DMS153 (cell line): ENCODE results near the gene NCK2.

ENCODE experiments used
- DNase-seq: peaks from one replicate; lab custom pipeline; 2025; lab: John Stamatoyannopoulos, UW

Gene NCK2

DNA sequence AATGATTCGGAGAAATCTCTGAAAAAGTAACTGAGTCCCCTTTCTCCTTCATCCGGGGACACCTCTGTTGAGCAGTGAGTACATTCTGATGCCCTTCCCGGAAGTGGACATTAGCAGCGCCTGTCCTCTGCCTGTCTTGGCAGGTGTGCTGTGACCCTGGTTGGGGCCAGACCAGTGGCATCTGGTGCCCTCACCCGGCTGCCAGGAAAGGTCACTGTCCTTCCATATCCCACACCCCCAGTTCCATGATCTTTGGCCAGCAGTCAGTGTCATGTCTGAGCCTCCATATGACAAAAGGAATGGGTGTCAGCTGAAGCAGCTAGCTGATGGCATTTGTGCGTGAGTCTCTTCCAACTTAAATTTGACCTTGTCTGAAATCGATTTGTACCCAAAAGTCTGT lies 128.1 kb downstream of the NCK2 start:
- no peak for DNase-seq

DNA sequence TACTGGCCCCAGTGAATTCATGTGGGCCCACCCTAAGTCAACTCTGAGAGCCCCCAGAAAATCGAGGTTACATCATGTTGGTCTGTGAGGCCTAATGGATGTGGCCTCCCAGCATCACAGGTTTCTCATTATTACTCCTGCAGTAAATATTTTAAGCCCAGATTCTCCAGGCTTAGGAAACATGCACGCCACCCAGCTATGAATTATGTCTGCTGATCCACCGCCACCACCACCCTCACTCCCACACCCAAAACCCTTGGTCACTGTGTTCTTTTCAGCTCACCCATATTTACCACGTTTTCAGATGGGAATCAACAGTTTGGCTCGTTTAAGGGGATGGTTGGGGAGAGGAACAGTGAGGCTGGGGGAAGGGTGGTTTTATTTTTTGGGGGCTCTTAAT lies 128.6 kb downstream of the NCK2 start:
- no peak for DNase-seq

DNA sequence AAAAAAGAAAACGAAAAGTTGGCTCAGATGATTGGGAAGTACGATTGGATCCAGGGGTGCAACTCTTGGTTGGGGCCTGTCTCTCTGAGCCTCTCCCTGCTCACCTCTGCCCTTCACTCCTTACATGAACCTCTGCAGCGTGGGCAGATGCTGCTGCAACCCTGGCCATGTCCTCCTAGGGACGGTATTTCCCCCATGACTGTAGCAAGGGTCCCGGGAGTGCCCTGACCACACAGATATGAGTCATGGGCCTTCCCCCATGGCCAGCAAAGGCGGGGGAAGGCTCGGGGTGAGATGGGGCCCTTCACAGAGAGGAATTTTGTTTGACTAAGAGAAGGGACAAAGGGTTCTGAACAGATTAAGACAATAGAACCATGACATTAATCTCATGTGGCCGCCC lies 129.0 kb downstream of the NCK2 start:
- DNase-seq: no peak

DNA sequence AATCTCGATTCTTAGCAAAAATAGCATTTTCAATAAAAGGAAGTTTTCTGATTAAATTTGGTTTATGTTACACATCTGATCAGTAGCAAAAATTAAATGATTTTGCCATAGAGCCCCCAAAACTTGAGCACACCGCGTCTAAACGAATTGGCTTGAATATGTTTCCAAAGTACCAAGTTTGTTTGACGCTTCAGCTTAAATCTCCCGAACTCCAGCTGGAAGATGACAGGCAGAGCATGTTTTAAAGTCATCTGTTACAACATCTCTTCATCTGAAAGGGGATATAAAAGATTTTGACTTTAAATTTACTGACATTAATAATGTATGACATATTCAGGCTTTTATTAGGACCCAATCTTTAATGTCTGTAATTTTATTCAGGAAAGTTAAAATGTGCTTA lies 129.8 kb downstream of the NCK2 start:
- no peak for DNase-seq

DNA sequence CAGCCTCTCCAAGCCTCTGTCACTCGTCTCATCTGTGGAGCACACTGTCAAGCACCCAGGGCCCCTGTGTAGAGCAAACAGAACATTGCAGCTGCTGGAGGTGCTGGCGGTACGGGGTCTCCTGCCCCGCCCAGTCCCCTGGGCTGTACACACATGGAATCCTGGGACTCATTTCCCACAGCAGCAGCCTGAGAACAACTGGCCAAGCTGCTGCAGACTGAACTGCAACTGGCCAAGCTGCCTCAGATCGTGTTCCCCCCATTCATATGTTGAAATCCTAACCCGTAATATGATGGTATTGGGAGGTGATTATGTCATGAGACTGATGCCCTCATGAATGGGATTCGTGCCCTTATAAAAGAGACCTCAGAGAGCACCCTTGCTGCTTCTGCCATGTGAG lies 130.5 kb downstream of the NCK2 start:
- no peak for DNase-seq

DNA sequence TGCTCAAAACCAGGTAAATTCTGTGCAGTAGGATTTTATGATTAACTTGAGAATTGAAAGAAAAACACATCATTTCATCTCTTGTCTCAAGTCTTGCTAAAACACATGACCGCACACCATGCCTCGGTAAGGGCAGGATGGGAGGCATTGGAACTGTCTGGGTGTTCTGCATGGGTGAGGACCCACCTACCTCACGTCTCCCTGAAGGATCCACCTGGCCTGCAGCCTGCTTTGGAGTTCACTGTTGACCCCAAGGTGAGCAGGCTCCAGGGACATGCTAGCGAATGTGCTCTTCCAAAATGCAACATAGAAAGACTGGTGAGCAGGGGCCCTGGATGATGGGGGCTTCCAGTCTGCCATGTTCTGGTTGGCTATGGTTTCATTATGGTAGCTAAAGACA lies 131.5 kb downstream of the NCK2 start:
- DNase-seq: no peak

DNA sequence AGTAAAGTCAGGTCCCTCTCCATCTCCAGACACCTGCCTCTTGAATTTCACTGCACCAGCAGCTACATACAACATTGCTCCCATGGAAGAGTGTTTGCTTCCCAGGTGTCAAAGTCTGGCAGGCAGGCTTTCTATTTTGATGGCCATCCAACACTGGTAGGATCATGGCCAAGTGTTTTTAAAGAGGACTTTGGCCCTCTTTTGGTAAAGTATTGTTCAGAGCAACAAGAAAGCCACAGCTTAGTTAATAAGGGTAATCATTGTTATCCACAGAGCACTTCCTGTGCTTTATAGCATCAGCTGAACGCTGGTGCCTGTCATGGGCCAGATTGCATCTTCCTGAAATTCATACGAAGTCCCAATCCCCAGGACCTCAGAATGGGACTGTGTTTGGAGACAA lies 133.2 kb downstream of the NCK2 start:
- no peak for DNase-seq

DNA sequence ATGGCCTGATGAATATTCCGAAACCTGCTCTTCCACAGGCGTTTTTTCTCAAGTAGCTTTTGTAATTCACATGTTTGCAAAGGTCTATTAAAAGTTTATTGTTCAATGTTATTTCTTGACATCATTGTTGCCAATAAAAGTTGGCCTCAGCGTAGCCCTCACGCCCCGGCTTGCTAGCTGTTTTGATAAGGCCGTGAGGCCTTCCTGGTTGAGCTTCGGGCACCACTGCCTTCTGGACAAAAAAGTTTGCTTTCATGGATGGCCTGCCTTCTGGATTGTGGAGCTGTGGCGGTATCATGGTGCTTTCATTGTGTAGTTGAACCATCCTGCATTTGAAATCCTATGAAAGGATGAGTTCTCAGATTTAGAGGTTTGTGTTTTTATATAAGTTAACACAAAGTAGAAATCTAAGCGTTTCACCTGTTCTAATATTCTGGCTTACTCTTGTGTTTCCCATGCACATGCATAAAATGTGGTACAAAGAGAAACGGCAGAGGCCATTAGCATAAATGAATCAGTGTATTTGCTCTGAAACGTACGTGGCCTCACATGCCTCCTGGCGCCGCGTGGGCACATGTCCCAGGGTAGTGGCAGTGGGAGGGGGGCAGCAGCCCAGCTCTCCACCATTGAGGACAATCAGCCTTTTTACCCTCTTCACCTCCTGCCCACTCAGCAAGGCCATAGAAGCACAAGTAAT lies 134.5 kb downstream of the NCK2 start:
- no peak for DNase-seq

DNA sequence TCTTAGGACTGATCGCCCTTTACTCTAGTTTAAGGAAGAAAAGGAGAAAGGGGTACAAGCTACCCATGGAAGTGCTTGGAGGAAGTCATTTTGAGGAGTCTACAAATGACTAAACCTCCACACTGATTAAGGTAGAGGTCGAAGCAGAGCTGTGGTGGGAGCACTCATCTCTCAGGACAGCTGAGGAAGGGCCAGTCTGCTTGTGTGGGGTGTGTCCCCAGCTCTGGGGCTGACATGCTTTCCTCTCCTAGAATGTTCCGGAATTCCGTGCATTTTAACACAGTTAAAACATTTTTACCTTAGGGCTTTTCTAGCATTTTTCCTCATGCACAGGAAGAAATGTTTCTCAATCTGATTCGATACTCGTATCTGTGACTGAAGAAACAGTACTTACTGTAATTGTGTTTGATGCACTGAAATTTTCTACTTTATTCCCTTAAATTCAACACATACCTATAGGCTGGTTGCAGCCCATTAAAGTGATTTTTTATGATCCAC lies 135.1 kb downstream of the NCK2 start:
- no peak for DNase-seq

DNA sequence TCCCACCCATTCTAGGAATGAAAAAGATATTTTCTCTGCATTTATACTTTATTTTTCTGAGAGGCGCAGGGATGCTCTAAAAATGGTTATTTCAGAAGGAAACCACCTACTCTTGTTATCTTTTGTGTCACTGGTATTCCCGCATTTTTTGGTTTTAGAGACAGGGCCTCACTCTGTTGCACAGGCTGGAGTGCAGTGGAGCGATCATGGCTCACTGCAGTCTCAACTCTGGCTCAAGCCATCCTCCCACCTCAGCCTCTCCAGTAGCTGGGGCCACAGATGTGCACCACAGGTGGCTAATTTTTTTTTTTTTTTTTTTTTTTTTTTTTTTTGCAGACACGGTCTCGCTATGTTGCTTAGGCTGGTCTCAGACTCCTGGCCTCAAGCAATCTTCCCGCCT lies 135.9 kb downstream of the NCK2 start:
- no peak for DNase-seq

DNA sequence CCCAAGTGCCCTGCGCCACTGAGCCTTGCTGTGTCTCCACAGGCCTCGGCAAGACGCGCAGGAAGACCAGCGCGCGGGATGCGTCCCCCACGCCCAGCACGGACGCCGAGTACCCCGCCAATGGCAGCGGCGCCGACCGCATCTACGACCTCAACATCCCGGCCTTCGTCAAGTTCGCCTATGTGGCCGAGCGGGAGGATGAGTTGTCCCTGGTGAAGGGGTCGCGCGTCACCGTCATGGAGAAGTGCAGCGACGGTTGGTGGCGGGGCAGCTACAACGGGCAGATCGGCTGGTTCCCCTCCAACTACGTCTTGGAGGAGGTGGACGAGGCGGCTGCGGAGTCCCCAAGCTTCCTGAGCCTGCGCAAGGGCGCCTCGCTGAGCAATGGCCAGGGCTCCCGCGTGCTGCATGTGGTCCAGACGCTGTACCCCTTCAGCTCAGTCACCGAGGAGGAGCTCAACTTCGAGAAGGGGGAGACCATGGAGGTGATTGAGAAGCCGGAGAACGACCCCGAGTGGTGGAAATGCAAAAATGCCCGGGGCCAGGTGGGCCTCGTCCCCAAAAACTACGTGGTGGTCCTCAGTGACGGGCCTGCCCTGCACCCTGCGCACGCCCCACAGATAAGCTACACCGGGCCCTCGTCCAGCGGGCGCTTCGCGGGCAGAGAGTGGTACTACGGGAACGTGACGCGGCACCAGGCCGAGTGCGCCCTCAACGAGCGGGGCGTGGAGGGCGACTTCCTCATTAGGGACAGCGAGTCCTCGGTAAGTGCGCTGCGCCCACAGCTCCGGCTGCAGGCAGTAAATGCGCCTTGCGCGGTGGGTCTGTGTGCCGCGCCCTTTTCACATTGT lies 136.8 kb downstream of the NCK2 start:
- no peak for DNase-seq

DNA sequence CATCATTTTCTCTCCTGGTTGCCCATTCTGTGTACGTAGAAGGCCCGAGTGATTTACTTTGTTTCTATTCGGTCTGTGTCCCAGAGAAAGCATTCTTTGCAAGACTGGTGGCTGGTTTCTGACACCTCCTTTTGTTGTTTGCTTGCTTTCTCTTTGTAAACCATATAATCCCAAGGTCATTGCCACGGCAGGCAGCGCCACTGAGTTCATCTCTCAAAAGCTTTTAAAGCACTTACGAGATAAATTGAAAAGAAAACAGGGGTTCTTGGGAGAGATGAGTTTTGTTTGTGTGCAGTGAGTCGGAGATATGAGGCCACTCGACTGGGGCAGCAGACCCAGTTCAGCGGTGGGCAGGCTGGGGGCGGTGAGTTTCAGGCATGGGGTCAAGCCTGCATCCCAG lies 137.6 kb downstream of the NCK2 start:
- DNase-seq: no peak

DNA sequence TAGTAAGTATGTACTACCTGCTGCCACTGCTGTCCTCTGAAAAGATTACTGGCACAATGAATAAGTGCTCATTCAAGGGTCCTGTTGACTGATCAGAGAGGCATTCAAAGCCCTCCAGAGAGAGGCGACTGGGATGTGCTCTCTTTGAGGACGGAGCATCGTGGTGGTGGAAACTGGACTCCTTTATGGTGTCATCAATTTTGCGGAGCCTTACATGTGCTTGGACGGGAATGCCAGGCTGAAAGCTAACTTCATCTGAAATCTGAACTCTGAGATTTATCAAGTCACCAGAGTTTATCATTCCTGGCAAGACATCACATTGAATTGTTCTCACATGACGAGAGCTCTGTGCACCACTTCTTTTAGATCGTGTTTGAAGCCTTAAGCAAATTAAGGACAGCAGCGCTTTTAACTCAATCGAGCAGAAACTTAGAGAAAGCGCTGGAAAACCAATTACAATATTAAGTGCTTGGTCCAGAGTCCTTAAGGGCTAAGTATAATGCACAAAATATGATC lies 138.3 kb downstream of the NCK2 start:
- DNase-seq: no peak

DNA sequence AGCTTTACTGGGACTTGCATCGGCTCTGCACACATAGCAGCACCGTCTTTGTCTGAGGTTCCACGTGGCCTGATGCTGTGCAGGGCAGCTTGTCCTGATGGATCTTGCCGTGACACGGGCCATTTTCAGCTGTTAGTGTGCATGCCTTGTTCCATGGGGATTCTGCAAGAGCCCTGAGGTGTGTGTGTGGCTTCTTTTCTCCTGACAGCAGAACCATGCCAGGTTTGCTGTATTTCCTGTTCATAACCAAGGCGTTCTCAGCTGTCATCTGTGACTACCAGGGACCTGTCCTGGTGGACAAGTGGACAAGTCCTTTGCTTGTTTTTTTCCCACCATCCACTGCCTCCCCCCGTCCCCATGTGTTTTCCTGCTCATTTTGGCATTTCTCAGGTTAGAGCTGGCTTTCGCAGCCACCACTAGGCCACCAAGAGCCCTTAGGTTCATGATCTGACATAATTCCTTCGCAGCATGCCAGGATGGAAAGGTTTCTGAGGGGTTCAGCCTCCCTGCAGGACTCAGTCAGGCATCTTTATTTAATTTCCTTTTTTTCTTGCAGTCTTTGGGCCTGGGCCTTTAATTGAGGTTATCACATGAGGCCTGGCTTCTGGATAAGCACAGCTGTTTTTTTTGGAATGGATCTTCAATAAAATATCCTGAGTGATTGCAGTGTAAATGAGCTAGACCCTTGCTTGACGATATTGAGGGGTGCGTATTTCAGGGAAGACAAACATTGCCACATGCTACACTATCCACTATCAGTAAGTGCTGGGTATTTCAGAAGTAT lies 139.4 kb downstream of the NCK2 start:
- DNase-seq: no peak

DNA sequence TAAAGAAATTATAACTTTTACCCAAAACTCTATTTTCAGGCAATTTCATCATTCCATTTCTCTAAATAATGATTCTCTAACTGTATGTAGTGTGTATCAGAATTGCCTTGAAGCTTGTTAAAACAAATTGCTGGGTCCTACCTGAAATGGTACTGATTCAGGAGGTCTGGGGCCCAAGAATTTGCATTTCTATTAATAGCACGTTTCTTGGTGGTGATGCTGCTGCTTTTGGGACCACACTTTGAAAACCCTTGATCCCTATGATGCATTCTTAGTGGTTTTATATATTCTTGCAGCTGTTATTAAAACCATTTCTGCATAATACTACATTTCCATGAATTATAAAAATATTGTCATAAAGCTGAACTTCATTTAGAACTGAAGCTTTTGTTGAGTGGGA lies 140.7 kb downstream of the NCK2 start:
- DNase-seq: no peak

DNA sequence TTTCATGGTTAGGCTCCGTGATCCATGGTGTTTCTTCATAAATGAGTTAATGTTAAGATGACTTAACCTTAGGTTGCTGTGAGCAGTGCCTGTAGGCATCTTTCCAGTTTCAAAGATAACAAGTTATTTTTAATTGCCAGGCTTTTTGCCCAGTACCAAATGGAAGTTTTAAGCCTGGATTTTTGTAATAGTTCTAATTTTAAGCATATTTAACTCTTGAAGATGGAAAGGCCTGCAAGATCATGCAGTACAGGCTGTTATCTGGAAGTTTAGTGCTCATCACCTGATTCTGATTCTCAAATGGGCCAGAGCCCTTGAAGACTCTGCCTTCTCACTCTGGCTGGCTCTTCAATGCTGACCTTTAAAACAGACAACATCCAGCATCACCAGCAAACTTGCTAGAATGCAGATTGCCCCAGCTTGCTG lies 141.3 kb downstream of the NCK2 start:
- no peak for DNase-seq

DNA sequence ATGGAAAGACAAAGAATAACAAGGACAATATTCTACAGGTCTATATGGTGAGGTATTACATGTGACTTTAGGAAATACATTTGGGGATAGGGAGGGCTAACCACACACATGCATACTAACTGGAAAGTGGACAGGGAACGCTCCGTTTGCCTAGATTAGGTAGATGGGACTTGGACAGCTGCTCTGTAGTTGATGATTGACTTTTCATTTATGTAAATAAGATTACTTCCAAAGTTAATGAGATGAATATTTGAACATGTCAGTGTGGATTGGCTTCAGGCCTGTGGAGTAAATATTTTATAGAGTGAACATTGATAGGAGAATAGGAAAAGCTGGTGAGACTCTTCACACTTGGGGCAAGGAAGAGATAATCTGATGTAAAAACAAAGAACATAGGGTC lies 142.0 kb downstream of the NCK2 start:
- DNase-seq: no peak

DNA sequence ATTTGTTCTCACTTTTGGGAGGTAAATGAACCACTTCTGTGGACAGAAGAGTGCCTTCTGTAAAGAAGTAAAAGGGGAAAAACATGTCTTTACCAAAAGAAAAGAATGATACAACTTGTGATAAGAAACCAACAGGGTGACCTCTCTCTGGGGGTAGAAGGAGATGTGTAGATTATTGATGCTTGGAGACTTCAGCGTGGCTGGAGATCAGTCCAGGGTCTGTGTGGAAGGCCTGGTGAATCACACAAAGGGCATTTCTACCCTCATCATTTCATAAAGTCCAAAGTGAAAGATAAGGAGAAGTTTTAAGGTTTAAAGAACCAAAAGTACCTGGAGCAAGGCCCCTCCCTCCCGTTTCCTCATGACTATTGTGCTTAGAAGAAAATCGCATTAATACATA lies 142.5 kb downstream of the NCK2 start:
- no peak for DNase-seq

DNA sequence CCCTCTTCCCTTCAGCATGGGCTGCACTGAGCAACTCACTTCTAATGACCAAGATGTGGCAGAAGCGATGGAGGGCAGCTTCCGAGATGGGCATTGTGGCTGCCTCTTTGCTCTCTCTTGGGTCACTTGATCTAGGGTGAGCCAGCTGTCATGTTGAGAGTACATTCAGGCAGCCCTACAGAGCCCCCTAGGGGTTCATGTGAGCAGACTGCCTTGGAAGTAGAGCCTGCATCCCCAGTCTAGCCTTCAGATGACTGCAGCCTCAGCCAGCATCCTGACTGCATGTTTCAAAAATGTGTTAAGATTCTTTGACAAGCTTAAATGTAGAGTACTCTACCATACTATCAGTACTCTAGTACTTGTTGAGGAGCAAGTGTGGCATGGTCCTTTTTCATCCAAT lies 143.9 kb downstream of the NCK2 start:
- no peak for DNase-seq

DNA sequence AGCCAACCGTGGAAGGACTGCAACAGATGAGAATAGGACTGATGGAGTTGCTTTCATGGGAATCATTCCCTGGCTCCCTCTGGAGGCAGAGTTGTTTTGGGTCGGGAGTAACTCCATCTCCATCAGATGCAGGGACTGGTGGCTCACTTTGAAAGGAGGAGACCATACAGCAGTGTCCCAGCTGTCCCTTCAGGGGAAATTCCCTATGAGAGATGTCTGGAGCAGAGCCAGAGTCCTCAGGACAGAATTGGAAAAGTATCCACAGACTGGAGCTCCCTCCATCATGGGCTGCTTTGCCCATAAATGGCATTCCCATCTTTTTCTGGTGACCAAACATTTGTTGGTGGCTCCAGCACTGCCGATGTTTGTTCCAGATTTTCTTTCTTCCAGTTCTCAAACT lies 144.3 kb downstream of the NCK2 start:
- DNase-seq: no peak

DNA sequence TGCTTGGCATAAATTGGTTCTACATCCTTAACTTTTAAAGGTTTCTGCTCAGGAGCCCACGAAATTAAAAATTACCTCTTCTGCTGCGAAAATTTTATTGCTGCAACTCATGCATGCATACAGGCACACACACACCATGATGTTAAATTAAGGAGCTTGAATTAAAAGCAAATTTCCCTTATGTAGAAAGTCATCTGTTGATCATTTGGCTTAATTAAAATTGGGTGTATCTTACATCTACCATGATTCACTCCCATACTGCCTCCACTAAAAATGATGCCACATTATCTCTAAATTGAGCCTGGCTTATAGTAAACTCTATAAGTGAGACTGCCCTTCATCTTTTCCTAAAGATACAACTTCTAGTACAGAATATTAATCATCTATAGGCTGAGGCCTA lies 145.4 kb downstream of the NCK2 start:
- DNase-seq: no peak

DNA sequence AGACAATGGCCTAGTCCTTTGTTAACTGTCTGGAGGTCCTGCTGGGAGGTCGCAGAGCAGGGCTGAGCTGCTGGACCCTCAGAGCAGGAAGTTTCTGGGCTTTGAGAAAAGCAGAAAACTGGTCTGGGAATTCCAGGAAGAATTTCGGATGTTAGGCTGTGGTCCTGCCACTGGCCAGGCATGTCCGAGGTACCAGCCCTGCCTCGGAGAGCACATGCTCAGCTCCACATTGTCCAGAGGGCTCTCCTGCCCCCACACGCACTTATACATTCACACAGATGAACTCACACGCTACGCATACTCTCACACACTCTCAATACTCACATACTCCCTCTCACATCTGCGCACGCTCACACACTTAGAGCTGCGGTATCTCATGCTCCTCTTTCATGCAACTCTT lies 146.1 kb downstream of the NCK2 start:
- DNase-seq: no peak
